ENCODE measurements around the gene ADAMTS6.
"Not testable (repeated sequence)": the region's sequence is repeated elsewhere in the genome, so short reads cannot be mapped to it uniquely, and the experiment has no call there.

Gene ADAMTS6

DNA sequence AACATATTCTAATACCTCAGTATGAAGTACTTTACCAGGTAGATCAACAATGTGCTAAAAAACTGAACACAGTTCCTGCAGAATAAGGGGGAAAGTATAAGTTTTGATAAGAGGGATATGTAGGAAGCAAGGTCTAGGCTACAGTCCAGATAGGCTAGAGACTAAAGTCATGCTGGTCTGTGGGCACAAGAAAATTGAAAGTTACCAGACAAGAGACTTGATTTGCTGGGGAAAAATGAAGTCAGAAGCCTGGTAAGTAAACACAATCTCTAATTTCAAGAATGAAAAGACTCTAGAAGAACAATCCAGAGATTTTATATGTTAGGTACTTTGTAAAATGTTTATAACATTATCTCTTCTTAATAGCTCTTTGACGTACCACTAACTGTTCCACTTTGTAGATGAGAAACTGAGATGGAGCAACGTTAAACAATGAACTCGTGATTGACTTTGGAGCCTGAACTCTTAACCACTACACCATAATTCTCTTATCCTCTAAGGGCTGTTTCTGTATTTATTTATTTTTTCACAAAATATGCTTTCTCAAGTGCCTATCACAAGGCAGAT lies 19.5 kb downstream of the ADAMTS6 start:
- DNase-seq = no peak

- DNase-seq = no peak
Measured at GRCh38 chr5:65461490-65461889, 20.2 kb downstream of the ADAMTS6 start.

- no peak for DNase-seq
Measured at GRCh38 chr5:65459995-65460394, 21.7 kb downstream of the ADAMTS6 start.

GRCh38 chr5:65455064-65455463 lies 26.7 kb downstream of the ADAMTS6 start:
- DNase-seq = no peak

DNA sequence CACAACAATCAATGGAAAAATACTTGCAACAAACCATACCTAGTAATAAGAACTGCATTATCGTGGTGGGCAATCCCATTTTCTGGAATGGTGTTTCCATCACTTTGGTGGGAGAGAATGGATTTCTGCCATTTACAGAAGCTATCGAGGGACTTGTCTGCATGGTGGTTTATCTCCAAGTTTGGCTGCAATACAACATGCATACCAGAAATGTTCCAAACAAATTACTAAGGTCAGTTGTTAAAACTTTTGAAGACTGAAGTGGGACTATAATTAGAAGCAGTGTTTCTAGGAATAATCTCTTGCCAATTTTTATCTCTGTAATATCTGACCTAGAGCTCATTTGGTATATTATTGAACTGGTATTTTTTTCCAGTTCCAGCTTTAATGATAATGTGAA lies 30.3 kb downstream of the ADAMTS6 start:
- no peak for DNase-seq

DNA sequence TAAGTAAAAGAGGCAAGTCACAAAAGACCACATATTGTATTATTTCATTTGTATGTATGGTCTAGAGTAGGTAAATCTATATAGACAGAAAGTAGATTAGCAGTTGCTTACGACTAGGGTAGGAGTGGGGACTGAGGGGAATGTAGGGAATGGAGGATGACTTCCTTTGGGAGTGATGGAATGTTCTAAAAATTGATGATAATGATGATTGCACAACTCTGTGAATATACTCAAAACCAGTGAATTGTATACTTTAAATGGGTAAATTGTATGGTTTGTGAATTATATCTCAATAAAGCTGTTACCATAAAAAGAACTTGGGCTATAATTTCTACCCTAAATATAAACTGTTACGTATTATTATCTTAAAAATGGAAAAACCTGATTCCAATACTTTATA lies 35.0 kb downstream of the ADAMTS6 start:
- no peak for DNase-seq

- no peak for DNase-seq
Measured at GRCh38 chr5:65441800-65442199, 39.9 kb downstream of the ADAMTS6 start.

- no peak for DNase-seq
Measured at GRCh38 chr5:65440456-65440855, 41.3 kb downstream of the ADAMTS6 start.

- DNase-seq = no peak
Measured at GRCh38 chr5:65434122-65434521, 47.6 kb downstream of the ADAMTS6 start.

GRCh38 chr5:65426656-65427055 lies 55.1 kb downstream of the ADAMTS6 start:
- DNase-seq = no peak

GRCh38 chr5:65423623-65424022 lies 58.1 kb downstream of the ADAMTS6 start:
- no peak for DNase-seq

- no peak for DNase-seq
Measured at GRCh38 chr5:65418661-65419060, 63.1 kb downstream of the ADAMTS6 start.

DNA sequence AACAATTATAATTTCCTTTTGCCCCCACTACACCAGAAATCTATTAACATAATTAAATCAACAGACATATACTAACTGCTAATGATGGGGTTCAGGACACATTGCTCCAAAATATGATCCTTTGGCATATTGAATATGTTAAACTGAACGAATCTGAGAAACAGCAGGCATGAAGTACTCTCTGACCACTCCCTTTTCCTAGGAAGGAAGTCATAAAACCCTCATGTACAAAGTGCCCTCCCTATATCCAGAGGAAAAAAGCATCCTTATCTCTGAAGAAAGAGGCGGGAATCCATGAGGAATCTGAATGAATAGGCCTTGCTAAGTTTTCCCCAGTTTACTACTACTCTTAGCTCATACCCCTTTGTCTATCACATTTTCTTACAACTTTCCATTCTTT lies 67.9 kb downstream of the ADAMTS6 start:
- DNase-seq = no peak

- no peak for DNase-seq
Measured at GRCh38 chr5:65412842-65413241, 68.9 kb downstream of the ADAMTS6 start.

DNA sequence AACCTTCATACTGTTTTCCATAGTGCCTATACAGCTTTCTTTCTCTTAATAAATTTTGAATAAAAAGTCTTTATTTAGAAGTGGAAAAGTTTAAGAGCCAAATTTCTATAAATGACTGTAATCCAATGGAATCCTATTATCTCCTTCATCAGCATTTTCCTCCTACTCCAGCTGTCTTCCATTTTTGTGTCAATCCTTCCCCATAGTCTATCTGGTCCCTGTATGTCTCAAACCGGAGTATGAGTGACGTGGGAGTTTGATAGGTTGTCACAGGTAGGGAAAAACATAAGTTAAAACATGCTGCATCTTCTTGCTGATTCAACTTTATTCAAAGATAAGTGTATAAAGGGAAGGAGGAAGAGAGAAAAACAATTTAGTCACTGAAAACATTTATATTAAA lies 70.4 kb downstream of the ADAMTS6 start:
- DNase-seq = no peak

DNA sequence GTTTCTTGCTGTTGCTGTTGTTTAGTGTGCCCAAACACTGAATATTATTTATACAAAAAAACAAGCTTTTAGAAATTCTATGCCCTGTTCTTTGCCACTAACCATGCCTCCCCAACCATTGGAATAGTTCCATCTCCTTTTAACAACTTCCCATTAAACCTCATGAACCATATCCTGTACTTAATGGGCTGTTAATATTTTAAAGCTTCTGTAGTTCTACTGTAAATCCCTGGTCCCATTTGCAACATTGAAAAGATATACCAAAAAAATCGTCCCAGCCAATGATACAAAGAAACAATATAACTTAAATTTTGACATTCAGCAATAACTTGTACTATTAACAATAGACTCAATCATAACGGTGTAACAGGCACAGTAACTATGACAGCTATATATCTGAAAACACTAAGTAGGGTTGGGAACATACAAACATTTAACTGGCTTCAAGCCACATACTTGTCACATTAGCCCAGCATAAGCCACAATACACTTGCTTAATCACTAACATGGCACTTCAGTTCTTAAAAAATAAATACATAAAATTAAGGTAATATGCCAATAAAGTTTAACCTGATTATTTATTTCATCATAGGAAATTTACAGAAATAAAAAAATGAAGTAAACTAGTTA lies 86.1 kb downstream of the ADAMTS6 start:
- no peak for DNase-seq

DNA sequence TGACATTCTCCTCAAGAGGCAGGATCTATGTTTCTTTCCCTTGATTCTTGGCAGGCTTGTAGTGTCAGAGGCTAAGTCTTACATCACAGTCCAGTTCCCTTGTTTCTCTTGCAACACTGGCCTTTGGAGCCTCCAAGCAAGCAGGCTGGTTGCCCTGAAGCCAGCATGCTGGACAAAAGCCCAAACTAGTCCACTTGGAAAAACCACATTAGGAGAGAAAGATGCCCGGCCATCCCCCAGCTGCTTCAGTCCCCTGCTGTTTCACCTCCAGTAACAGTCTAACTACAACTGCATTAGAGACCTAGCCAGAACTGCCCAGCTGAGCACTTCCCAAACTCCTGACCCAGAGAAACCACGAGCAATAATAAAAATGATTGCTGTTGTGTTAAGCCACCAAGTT lies 87.6 kb downstream of the ADAMTS6 start:
- DNase-seq = no peak

DNA sequence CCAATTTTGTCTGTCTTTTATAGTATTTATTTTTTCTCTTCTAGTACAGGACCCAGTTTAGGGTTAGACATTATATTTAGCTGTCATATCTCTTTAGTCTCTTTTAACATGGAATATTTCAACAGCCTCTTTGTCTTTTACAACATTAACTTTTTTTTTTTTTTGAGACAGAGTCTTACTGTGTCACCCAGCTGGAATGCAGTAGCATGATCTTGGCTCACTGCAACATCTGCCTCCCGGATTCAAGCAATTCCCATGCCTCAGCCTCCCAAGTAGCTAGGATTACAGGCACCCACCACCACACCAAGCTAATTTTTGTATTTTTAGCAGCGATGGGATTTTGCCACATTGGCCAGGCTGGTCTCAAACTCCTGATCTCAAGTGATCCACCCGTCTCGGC lies 90.1 kb downstream of the ADAMTS6 start:
- no peak for DNase-seq

DNA sequence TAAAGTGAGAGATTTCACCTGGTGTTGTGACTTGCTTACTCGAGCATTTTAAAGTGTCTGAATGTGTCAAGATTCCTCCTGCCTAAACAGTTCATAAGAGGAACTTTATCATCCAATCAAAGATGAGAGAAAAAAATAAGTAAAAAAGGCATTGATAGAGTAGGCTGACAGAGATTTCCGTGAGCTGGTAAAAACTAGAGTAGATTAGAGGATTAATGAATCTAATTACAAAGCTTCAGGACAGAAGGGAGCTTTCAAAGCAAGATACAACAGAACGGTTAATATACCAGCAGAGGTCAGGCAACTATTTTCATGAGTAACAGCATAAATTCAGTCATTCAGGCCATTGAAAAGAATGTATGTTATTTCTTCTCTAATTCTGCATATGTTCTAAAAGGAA lies 91.5 kb downstream of the ADAMTS6 start:
- DNase-seq = no peak

- no peak for DNase-seq
Measured at GRCh38 chr5:65383859-65384258, 97.9 kb downstream of the ADAMTS6 start.

DNA sequence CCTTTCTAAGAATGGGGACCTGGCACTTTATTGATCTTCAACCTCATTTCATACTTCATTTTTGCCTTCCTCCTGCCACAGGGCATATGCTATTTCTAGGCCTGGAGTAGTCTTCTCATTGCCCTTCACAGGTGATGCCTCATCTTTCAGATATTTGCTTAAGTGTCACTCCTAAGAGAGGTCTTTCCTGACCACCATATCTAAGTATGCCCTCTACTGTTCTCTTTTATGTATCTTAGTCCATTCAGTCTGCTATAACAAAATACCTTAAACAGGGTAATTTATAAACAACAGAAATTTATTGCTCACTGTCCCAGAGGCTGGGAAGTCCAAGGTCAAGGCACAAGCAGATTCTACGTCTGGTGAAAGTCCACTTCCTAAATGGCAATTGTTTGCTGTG lies 99.1 kb downstream of the ADAMTS6 start:
- no peak for DNase-seq

DNA sequence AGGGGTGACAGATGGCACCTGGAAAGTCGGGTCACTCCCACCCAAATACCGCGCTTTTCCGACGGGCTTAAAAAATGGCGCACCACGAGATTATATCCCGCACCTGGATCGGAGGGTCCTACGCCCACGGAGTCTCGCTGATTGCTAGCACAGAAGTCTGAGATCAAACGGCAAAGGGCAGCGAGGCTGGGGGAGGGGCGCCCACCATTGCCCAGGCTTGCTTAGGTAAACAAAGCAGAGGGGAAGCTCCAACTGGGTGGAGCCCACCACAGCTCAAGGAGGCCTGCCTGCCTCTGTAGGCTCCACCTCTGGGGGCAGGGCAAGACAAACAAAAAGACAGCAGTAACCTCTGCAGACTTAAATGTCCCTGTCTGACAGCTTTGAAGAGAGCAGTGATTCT lies 111.2 kb downstream of the ADAMTS6 start:
- not testable (repeated sequence) for DNase-seq

DNA sequence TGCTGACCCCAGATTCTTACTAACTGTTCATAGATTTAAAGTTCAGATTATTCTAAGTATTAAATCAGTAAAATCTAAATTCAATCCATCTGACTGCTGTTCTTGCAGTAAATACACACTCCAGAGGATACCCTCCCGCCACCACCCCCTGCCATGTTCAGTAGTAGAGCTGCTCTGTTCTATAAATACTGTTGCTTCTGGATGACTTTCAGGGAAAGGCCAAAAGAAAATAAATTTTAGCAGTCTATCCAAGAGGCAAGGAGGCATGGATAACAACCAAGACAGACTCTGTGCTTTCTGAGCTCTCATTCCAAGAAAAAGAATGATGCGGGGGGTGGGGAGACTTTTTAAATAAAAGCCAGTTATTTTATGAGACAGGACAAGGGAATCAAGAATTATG lies 115.1 kb downstream of the ADAMTS6 start:
- no peak for DNase-seq

DNA sequence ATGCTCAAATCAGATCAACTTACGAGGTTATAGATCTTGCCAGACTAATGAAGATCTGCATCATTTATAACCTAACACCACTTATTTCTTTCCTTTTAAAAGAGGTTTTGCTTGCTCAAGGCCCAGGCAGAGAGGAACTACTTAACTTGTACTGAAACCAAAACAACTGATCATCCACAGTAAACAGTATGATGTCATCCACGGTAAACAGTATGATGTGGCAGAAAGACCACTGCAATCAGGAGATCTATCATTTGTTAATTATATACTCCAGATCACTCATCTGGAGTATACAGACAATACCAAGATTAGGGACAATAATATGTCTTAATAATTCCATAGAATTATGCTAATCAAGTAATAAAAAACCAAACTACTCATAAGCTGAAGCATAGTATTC lies 116.8 kb downstream of the ADAMTS6 start:
- no peak for DNase-seq

GRCh38 chr5:65363499-65363898 lies 118.2 kb downstream of the ADAMTS6 start:
- no peak for DNase-seq

All from NCI-H774 (cell line).